Tibial artery (tissue), 4 donors: Measurements from ENCODE around the gene FAM76B.
"Not testable (repeated sequence)": the region's sequence is repeated elsewhere in the genome, so short reads cannot be mapped to it uniquely, and the experiment has no call there.

ENCODE experiments used
- DNase-seq, 2 donors: peaks; one replicate each; pipeline ENCODE4 v3.0.0-alpha.2; 2019
- H3K27ac ChIP-seq, 2 donors: fragments of 200-600 bp; sonication (generic) in 1 of 2; 1 replicate in 1 of 2; 2 replicates in 1 of 2; pipeline ENCODE4 v1.5.1; 2018 to 2019; ENCODE audit warnings: mild to moderate bottlenecking in 1 of 2
- H3K27me3 ChIP-seq, 2 donors: fragments of 200-600 bp; sonication (generic) in 1 of 2; one replicate each; pipeline versions ENCODE4 v1.5.1 to v1.6.0; 2016 to 2019
- H3K36me3 ChIP-seq, 3 donors: fragments of 200-600 bp; sonication (generic) in 2 of 3; one replicate each; pipeline ENCODE4 v1.5.1; 2016 to 2019; ENCODE audit warnings: mild to moderate bottlenecking in 2 of 3
- H3K4me1 ChIP-seq, 4 donors: fragments of 200-600 bp; sonication (generic) in 2 of 4; 1 replicate in 3 of 4; 2 replicates in 1 of 4; pipeline ENCODE4 v1.5.1; 2016 to 2019
- H3K4me3 ChIP-seq, 2 donors: fragments of 200-600 bp; sonication (generic) in 1 of 2; 1 replicate in 1 of 2; 2 replicates in 1 of 2; pipeline ENCODE4 v1.5.1; 2018 to 2019; ENCODE audit warnings: mild to moderate bottlenecking in 2 of 2
- H3K9me3 ChIP-seq, 3 donors: fragments of 200-600 bp; sonication (generic) in 1 of 3; one replicate each; pipeline ENCODE4 v1.5.1; 2016 to 2019
- intact Hi-C: fragments of 100-400 bp; cut with DNase I; formaldehyde crosslinking; loops from one replicate; pipeline ENCODE4 v1.15.0; 2023; ENCODE audit warnings: low total_unique reads
- TF ChIP-seq, protein P1 (sequence below), 2 experiments: fragments of 200-600 bp in 1 of 2; fragments of 450-650 bp in 1 of 2; IDR thresholded peaks; one replicate each; pipeline ENCODE4 v1.5.1; 2017 to 2019; ENCODE audit warnings: antibody characterized with exemption in 2 of 2, mild to moderate bottlenecking in 1 of 2, moderate library complexity in 1 of 2

The FAM76B gene

DNA sequence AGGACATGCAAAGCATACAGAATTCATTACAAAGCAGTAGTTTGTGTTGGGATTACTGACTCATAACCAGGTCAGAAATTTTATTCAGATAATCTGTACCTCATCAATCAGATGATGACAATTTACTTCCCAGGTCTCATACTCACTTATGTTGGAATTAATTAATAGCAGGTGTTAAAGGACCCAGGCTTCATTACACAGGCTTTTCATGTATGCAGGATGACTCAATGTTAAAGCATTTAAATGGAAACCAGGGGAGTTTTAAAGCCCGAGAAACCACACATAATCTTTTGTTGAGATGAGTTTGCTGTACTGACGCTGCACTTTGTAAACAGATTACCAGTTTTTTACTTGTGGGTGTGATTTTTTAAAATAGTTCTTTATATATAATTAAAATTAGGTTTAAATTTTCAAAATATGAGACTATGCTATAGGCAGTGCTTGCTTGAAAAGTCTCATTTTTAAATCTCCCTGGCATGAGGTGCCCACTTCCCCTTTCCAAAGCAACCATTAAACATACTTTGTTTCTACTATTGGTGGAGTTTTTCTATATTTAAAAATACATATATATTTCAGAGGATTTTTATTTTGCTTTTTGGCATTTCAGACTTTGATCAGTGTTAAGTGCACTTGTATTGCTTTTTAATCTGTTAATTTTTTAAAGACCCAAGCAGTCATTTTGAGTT lies 41.8 kb upstream of the FAM76B start:
- H3K4me3 ChIP-seq: no peak overlapping the region
- no peaks in the 10 kb centered on the region for H3K4me1 ChIP-seq
- TF ChIP-seq, protein P1, sequence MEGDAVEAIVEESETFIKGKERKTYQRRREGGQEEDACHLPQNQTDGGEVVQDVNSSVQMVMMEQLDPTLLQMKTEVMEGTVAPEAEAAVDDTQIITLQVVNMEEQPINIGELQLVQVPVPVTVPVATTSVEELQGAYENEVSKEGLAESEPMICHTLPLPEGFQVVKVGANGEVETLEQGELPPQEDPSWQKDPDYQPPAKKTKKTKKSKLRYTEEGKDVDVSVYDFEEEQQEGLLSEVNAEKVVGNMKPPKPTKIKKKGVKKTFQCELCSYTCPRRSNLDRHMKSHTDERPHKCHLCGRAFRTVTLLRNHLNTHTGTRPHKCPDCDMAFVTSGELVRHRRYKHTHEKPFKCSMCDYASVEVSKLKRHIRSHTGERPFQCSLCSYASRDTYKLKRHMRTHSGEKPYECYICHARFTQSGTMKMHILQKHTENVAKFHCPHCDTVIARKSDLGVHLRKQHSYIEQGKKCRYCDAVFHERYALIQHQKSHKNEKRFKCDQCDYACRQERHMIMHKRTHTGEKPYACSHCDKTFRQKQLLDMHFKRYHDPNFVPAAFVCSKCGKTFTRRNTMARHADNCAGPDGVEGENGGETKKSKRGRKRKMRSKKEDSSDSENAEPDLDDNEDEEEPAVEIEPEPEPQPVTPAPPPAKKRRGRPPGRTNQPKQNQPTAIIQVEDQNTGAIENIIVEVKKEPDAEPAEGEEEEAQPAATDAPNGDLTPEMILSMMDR (IDR thresholded peaks at IDR 0.05): no peak
- no peak for DNase-seq
- no peaks in the 10 kb centered on the region for H3K9me3 ChIP-seq
- no peak overlapping the region for H3K27ac ChIP-seq
- H3K27me3 ChIP-seq: no peaks in the 10 kb centered on the region
- H3K36me3 ChIP-seq: peaks cover 54 to 75% (median 63%) of the 10 kb centered on the region in 3 donors
- intact Hi-C loops: loop anchor here (10.0 kb wide), 1 partner anchor 593 kb away; no protein-coding TSS in a partner anchor

DNA sequence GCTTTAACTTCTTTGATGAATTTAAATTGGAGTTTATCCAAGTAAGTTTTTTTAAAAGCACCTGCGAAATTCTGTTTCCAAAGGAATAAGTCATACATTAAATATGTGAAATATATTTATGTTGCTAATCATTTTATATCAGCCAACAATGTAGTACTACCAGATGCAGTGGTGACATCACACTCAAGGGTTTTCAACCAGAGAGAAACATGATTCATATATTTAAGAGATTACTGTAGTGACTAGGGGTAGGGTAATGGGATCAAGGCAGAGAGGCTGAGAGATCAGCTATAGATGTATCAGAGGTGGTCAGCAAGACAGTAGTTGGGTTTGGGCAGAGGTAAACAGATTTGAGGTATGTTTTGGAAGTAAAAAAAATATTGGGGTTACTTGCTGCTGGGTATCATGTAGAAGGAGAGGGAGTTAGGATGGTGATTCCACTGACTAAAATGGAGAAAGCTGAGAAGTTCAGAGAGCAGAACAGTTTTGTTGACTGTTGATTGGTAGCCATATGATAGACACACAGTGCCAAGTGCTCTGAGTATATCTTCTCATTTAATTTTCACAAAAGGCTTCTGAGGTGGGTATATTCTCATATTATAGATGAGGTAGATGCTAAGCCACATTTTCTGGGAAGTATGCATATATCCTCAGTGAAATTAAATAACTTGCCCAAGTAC lies 40.1 kb upstream of the FAM76B start:
- intact Hi-C loops: loop anchor here (10.0 kb wide), 1 partner anchor 595 kb away; no protein-coding TSS in a partner anchor
- H3K4me3 ChIP-seq: no peak overlapping the region
- no peak overlapping the region for H3K27ac ChIP-seq
- H3K36me3 ChIP-seq: peaks cover 43 to 72% (median 52%) of the 10 kb centered on the region in 3 donors
- no peaks in the 10 kb centered on the region for H3K4me1 ChIP-seq
- no peaks in the 10 kb centered on the region for H3K9me3 ChIP-seq
- no peaks in the 10 kb centered on the region for H3K27me3 ChIP-seq
- TF ChIP-seq, protein P1 (IDR thresholded peaks at IDR 0.05): no peak
- no peak for DNase-seq

DNA sequence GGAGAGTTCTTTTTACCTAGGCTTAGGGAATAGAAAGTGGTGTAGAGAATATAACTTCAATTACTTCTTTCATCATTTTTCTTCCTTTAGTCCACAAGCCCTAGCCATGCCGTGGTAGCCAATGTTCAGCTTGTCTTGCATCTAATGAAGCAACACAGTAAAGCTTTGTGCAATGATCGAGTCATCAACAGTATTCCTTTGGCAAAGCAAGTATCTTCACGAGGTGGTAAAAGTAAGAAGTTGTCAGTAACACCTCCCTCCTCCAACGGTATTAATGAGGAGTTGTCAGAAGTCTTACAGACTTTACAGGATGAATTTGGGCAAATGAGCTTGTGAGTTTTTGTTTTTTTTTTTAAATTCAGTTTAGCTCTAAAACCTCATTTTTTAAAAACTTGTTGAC lies 38.1 kb upstream of the FAM76B start:
- Histone ChIP-seq H3K4me1 (no peaks in the 10 kb centered on the region), H3K9me3 (no peaks in the 10 kb centered on the region), H3K27me3 (no peaks in the 10 kb centered on the region), H3K27ac (no peak overlapping the region), H3K4me3 (no peak overlapping the region), H3K36me3 (peaks cover 27 to 55% (median 31%) of the 10 kb centered on the region in 3 donors)
- no peak for DNase-seq
- intact Hi-C loops: no loop called here
- TF ChIP-seq, protein P1 (IDR thresholded peaks at IDR 0.05): no peak

DNA sequence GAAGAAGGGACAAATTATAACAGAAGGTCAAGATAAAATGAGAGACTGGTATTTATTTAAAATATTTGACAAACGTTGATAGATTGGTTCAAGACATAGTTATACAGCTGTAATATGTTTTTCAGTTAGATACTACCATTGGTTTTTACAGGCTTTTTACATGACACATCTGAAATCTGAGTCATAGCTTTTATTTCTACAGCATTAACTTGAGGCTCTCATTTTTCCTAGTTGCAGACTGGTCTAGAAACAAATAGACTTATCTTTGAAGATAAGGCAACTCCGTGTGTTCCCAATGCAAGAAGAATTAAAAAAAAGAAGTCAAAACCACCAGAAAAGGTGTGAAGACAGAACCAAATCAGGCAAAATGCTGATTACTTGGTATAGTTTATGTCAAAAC lies 32.1 kb upstream of the FAM76B start:
- H3K27ac ChIP-seq: no peak overlapping the region
- intact Hi-C loops: no loop called here
- no peaks in the 10 kb centered on the region for H3K27me3 ChIP-seq
- TF ChIP-seq, protein P1 (IDR thresholded peaks at IDR 0.05): no peak
- H3K36me3 ChIP-seq: peaks cover 3 to 25% (median 5%) of the 10 kb centered on the region in 3 donors
- H3K4me3 ChIP-seq: no peak overlapping the region
- H3K4me1 ChIP-seq: no peaks in the 10 kb centered on the region
- no peak for DNase-seq
- H3K9me3 ChIP-seq: no peaks in the 10 kb centered on the region

DNA sequence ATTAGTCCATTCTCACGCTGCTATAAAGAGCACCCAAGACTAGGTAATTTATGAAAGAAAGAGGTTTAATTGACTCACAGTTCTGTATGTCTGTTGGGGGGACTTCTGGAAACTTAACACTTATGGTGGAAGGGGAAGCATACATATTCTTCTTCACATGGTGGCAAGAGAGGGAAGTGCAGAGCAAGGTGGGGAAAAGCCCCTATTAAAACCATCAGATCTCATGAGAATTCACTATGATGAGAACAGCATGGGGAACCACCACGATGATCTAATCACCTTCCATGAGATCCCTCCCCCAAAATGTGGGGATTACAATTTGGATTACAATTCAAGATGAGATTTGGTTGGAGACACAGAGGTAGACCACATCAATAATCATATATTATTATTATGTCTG lies 26.5 kb upstream of the FAM76B start:
- no peak for DNase-seq
- no peaks in the 10 kb centered on the region for H3K27me3 ChIP-seq
- H3K9me3 ChIP-seq: no peaks in the 10 kb centered on the region
- no peak overlapping the region for H3K27ac ChIP-seq
- intact Hi-C loops: no loop called here
- H3K4me1 ChIP-seq: no peaks in the 10 kb centered on the region
- peaks cover 3 to 37% (median 5%) of the 10 kb centered on the region in 3 donors for H3K36me3 ChIP-seq
- TF ChIP-seq, protein P1 (IDR thresholded peaks at IDR 0.05): no peak
- no peak overlapping the region for H3K4me3 ChIP-seq

DNA sequence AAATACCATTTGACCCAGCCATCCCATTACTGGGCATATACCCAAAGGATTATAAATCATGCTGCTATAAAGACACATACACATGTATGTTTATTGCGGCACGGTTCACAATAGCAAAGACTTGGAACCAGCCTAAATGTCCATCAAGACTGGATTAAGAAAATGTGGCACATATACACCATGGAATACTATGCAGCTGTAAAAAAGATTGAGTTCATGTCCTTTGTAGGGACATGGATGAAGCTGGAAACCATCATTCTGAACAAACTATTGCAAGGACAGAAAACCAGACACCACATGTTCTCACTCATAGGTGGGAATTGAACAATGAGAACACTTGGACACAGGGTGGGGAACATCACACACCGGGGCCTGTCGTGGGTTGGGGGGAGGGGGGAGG lies 21.5 kb upstream of the FAM76B start:
- peaks cover 0 to 27% (median 10%) of the 10 kb centered on the region in 3 donors for H3K36me3 ChIP-seq
- H3K27me3 ChIP-seq, H3K27ac ChIP-seq, DNase-seq, H3K4me1 ChIP-seq, H3K9me3 ChIP-seq, H3K4me3 ChIP-seq, intact Hi-C loops: not testable (repeated sequence)

DNA sequence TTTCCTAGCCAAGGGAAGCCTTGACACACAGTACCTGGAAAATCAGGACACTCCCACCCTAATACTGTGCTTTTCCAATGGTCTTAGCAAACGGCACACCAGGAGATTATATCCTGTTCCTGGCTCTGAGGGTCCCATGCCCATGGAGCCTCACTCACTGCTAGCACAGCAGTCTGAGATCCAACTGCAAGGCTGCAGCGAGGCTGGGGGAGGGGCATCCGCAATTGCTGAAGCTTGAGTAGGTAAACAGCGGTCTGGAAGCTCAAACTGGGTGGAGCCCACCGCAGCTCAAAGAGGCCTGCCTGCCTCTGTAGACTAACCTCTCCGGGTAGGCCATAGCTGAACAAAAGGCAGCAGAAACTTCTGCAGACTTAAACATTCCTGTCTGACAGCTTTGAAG lies 16.9 kb upstream of the FAM76B start:
- H3K27me3 ChIP-seq, H3K4me1 ChIP-seq, H3K9me3 ChIP-seq, intact Hi-C loops, H3K4me3 ChIP-seq, H3K27ac ChIP-seq: not testable (repeated sequence)
- peaks cover 0 to 10% (median 8%) of the 10 kb centered on the region in 3 donors for H3K36me3 ChIP-seq
- DNase-seq: peak in 1 of 2 donors; percentile 47
